GM04504 (cell line): ENCODE data around the gene LRRC40.

Source experiments
- DNase-seq: peaks from one replicate; pipeline ENCODE4 v3.0.0-alpha.2; 2012; ENCODE audit warnings: low read depth

The LRRC40 gene

GRCh38 chr1:70115315-70115714 is 90.1 kb downstream of the LRRC40 start:
- DNase-seq: no peak

DNA sequence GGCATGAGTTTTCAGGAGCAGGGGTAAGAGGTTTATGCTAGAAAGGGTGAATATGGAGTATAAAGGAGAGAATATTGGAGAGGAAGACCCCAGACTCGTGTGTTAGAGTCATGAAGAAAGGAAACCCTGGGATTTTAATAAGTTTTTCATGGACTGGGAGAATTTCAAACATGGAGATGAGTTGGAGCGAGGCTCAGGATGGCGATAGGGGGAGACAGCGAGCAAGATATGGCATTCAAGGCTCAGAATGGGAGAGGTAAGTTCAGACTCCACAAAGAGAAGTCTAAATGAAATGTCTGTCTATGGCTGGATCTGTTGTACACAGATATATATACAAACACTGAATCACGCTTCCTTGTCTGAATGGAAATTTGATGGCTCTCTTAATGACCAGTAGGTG is 92.5 kb downstream of the LRRC40 start:
- no peak for DNase-seq

DNA sequence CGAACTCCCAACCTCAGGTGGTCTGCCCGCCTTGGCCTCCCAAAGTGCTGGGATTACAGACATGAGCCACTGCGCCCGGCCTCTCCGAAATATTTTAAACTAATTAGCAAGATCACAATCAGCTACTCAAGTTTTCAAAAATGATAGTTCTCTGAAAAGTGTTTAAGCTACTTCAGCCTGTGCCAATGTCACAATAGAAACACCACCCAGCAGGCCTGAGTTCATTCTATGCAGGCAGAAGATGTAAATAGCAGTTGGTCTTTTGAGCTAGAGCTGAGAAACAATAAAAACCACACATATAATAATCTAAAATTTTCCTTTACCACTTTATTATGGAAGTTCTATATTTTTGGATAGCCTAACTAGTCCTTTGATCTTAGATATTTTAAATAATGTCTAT is 96.1 kb downstream of the LRRC40 start:
- DNase-seq: no peak

GRCh38 chr1:70103770-70104169 is 101.6 kb downstream of the LRRC40 start:
- no peak for DNase-seq

- no peak for DNase-seq
Observed at GRCh38 chr1:70101774-70102173, 103.6 kb downstream of the LRRC40 start.

DNA sequence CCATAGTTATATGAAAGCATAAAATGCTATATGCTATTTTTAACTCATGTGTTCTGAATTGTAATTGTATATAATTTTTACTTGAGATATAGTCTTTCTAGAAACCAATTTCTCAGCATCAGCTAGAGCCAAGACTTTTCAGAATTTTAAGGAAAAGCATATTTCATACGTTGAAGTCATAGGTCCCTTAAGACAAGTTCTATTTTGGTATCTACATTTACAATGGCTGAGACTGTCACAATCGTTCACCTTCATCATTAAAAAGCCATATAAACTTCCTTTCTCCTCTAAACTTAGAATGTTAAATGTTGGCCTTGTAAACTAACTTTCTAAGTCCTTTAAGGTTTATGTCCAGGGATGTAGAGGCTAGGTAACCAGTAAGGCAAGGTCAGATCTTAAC is 104.1 kb downstream of the LRRC40 start:
- no peak for DNase-seq
